Measurements from ENCODE around the gene PTP4A1.

PTP4A1 gene

GRCh38 chr6:63558278-63558677 is 14.0 kb upstream of the PTP4A1 start:
- DNase-seq = no peak

GRCh38 chr6:63560801-63561287 is 11.4 kb upstream of the PTP4A1 start:
- DNase-seq = no peak

GRCh38 chr6:63561288-63561687 is 11.0 kb upstream of the PTP4A1 start:
- DNase-seq = no peak

- DNase-seq = no peak
These were observed 9.0 kb upstream of the PTP4A1 start for GRCh38 chr6:63563235-63563634.

GRCh38 chr6:63565058-63565726 is 7.1 kb upstream of the PTP4A1 start:
- DNase-seq = no peak

GRCh38 chr6:63565727-63566596 is 6.3 kb upstream of the PTP4A1 start:
- no peak for DNase-seq

- DNase-seq = no peak
These were observed 4.3 kb upstream of the PTP4A1 start for GRCh38 chr6:63567966-63568365.

- DNase-seq = no peak
These were observed 778 bp upstream of the PTP4A1 start for GRCh38 chr6:63571361-63572043.

- DNase-seq = no peak
These were observed 431 bp downstream of the PTP4A1 start for GRCh38 chr6:63572747-63573075.

GRCh38 chr6:63573076-63573898 is 1.0 kb downstream of the PTP4A1 start:
- peak; percentile 17 for DNase-seq

GRCh38 chr6:63573899-63574553 is 1.7 kb downstream of the PTP4A1 start:
- DNase-seq = no peak

- no peak for DNase-seq
These were observed 2.2 kb downstream of the PTP4A1 start for GRCh38 chr6:63574554-63574900.

- DNase-seq = no peak
These were observed 4.0 kb downstream of the PTP4A1 start for GRCh38 chr6:63576147-63576772.

- DNase-seq = no peak
These were observed 4.9 kb downstream of the PTP4A1 start for GRCh38 chr6:63576985-63577712.

GRCh38 chr6:63578757-63579156 is 6.5 kb downstream of the PTP4A1 start:
- DNase-seq = no peak

- no peak for DNase-seq
These were observed 7.8 kb downstream of the PTP4A1 start for GRCh38 chr6:63579937-63580703.

GRCh38 chr6:63580704-63580961 is 8.4 kb downstream of the PTP4A1 start:
- no peak for DNase-seq

GRCh38 chr6:63581355-63582013 is 9.2 kb downstream of the PTP4A1 start:
- no peak for DNase-seq

GRCh38 chr6:63582579-63583231 is 10.4 kb downstream of the PTP4A1 start:
- no peak for DNase-seq

- no peak for DNase-seq
These were observed 11.8 kb downstream of the PTP4A1 start for GRCh38 chr6:63584125-63584514.
